NOMO-1 (cell line): Measurements from ENCODE around the gene EFCAB7.

Experiments
- DNase-seq, 2 experiments: peaks; one replicate each; lab custom pipeline; 2025; ENCODE audit not compliant: unreplicated experiment in 2 of 2; lab: John Stamatoyannopoulos, UW

The EFCAB7 gene, protein sequence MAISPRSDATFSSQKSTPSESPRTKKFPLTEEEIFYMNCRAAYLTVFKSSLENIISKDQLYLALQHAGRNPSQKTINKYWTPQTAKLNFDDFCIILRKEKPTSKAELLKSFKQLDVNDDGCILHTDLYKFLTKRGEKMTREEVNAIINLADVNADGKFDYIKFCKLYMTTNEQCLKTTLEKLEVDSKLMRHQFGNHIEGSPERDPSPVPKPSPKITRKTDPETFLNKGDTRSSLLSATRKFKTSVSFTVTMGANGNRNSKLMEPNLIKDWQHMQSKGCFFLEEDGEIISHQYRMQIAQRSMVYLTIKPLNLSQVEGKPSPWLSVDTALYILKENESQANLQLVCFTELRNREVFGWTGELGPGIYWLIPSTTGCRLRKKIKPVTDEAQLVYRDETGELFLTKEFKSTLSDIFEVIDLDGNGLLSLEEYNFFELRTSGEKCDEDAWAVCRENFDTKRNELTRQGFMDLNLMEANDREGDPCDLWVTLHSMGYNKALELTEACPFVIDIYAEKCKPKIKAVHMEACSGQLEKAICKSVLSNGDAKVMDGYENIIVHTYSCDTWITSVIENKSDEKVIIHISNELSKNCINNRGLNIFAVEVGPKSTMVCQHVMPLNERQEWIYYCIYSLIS

DNA sequence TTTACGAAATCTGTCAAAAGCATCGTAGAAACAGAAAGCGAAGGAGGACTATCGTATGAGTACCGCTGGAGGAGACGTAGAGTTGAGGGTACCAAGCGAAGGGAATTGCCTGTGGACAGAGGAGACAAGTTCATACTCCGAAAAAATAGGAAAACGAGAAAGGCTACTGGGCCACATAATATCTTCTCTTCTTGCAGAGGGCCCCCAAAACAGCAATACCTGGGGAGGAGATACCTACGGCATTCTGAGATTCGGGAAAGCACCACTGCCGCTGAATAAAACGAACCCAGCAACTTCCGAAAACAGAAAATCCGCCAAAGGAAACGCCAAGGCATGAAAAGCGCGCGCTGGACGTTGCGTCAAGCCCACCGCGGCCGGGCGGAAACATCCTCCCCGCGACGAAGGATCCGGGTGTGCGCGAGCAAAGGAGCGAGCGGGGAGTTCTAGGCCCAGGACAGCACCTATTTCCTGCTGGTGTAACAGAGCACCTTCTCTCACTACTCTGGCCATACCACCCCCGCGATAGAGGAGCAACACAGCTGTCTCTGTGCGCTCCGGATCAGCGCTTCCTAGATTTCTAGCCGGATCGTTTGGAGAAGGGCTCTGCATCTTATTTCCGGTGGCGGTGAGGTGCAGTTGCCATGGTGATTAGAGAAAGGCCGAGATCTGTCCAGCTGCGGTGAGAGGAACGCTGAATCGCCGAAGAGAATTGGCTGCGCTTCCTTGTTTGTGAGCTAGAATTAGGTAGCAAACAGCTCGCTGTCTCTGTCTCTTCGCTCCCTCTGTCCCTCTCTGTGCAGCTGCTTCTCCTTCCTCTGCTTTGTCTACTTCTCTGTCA lies at the start of gene EFCAB7, which contains the start of gene ITGB3BP:
EFCAB7 (plus strand) TSS at position 635 of the 838 bp plus-strand sequence. CDS start 2,048 bp downstream, outside the sequence.
ITGB3BP (minus strand) TSS at position 335 of the 838 bp plus-strand sequence; CDS start at position 243, 92 bp downstream.
- peak; percentile 92 for DNase-seq

DNA sequence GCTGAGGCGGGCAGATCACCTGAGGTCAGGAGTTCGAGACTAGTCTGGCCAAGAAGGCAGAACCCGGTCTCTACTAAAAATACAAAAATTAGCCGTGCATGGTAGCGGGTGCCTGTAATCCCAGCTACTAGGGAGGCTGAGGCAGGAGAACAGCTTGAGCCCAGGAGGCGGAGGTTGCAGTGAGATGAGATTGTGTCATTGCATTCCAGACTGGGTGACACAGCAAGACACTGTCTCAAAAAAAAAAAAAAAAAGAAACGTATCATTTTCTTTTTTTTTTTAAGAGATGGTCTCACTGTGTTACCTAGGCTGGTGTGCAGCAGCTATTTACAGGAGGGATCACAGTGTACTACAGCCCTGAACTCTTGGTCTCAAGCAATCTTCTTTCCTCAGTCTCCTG lies 47.6 kb upstream of the EFCAB7 start:
- DNase-seq: no peak

- DNase-seq: no peak
These were observed 43.3 kb upstream of the EFCAB7 start for GRCh38 chr1:63480057-63480456.

DNA sequence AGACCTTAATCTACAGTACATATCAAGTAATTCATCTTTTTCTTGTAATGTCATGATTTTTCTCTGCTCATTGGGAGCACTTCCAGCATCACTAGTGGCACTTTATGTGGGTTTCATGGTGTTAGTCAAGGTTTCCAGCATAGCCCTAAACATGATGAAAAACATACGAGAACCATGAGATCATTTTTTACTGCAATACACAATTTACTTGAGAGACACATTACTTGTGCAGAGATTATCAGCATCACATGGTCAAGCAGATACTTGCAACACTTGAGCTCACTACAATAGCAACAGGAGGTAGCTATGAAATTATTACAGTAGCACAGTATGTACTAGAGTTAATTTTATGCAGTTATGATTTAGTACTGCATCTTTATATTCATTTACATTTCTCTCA lies 36.7 kb upstream of the EFCAB7 start:
- no peak for DNase-seq

GRCh38 chr1:63487336-63488065 lies 35.8 kb upstream of the EFCAB7 start:
- no peak for DNase-seq

DNA sequence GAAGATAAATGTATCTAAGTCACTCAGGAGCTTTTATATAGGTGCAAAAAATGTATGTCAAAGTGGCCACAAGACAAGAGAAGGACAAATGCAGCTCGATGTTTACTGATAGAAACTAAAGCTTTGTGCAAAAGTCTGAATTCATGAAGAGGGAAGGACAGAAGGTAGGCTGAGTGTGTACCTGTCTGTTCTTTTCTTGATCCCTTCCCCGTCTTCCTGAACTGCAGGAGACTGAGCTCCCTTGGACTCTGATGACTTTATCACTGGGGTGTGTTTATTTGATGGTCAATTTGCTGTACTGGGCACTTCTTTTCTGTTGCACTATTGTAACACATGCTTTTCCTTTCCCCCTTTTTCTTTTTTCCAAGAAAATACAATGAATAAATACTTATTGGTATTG lies 25.7 kb upstream of the EFCAB7 start:
- no peak for DNase-seq

GRCh38 chr1:63498106-63498505 lies 25.2 kb upstream of the EFCAB7 start:
- DNase-seq: no peak

DNA sequence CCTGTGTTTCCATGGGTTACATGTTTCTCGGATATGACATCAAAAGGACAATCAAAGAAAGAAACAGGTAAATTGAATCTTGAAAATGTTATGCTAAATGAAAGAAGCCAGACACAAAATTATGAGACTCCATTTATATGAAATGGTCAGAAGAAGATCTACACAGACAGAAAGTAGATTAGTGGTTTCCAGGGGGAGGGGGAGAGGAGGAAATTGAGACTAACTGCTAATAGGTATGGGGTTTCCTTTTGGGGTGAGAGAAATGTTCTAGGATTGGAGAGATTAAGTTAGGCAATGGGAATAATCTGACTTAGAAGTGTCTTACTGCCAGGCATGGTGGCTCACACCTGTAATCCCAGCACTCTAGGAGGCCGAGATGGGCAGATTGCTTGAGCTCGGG lies 22.1 kb upstream of the EFCAB7 start:
- DNase-seq: no peak

GRCh38 chr1:63506782-63507181 lies 16.5 kb upstream of the EFCAB7 start:
- no peak for DNase-seq

- no peak for DNase-seq
These were observed 13.6 kb upstream of the EFCAB7 start for GRCh38 chr1:63509718-63510117.

DNA sequence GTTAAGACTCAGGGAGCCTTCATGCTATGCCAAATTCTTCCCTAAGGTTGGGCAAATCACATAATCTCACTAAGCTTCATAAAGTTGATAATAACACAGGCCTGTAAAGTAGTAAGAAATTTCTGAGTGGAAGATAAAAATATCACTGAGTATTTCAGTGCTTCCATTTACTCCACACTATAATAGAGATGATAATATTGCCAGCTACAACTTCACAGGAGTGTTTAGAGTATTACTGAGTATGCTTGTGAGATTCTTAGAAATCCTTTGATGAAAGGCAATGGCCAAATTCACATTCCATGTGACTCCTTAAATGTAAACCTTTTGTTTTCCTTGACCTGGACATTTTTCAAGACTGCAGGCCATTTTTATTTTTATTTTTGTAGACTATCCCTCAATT lies 10.7 kb upstream of the EFCAB7 start:
- DNase-seq: no peak

DNA sequence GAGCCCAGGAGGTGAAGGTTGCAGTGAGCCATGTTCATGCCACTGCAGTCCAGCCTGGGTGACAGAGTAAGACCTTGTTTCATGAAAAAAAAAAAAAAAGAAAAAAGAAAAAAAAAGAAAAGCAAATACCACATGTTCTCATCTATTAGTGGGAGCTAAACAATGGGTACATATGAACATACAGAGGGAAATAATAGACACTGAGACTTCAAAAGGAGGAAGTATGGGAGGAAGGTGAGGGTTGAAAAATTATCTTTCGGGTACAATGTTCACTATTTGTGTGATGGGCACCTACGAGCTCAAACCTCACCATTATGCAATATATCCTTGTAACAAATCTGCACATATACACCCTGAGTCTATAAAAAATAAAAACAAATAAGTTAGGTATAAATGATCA lies 6.7 kb upstream of the EFCAB7 start:
- DNase-seq: no peak

DNA sequence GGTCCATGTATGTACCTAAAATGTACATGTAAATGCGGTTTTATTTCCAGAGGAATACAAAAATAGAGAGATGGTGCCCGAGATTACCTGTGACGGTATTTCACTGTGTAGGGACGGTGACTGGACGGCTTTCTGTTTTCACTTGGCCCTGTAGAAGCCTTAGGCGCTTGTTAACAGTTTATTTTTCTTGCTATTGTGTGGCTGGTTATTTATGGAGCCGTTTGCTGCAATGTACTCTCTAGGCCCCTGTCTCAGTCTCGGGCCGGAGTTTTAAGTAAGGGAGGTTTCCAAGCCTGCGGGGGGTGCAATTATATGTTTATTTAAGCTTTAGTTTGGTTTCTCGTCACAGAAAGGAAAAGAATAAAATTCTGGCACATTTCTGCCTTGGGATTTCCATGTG lies 413 bp downstream of the EFCAB7 start:
- DNase-seq: no peak

DNA sequence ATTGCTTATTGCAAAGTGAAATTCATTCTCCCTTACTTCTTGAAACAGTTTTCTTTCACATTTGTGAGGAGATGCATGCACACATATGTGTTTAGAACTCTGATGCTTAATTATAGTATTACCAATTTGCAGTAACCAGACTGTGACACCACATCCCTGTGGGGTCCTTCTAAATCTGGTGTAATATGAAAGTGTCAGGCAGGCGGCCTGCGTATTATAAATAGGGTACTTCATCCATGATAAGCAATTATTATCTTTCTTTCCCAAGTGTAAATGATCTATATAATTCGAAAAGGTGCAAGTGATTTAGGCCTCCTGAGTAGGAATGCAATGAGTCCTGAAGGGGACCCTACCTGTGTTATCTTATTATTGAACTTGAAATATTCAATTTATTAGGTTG lies 876 bp downstream of the EFCAB7 start:
- DNase-seq: no peak

DNA sequence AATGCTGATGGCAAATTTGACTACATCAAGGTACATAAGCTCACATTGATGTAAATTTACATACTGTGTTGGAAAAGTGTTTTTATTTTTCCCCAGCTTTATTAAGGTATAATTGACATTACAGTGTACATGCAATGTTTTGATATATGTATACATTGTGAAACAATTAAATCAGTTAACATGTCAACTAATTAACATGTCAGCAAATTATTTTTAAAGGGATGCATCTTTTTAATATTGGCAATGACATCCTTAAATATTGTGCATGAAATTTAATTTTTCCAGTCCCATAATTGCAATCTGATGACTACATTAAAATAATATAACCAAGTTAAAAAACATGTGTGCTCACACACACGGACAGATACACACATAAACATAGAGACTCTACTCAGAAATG lies 9.4 kb downstream of the EFCAB7 start:
- no peak for DNase-seq

DNA sequence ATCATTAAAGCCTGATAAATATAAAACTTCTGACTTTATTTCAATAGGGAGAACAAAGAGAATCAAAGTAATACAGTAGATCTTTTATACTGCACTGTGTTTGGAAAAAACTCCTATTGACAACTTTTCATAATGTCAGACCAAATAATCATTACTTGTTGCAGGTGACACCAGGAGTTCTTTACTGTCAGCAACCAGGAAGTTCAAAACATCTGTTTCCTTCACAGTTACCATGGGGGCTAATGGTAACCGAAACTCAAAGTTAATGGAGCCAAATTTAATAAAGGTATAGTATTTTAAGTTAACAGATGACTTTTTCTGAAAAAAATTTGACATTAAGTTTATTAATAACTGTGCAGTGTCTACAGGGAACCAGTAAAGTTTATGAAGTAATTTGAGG lies 10.6 kb downstream of the EFCAB7 start:
- DNase-seq: no peak

DNA sequence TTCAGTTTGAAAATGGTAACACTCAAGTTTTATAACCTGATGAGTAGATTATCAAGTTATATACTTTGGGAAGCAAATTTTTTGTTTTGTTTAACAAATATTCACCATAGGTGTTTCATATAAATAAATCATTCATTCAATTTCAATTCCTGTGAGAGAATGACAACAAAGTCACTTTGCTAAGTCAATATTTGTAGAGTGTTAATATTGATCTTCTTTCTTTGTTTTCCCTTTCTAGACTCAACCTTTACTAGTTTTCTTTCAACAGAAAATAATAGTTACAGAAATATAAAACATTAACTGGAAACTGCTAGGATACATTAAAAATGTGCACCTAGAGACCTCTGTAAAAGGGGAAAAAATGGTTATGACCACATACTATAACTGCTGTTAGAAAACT lies 11.1 kb downstream of the EFCAB7 start:
- no peak for DNase-seq

GRCh38 chr1:63537006-63537405 lies 13.7 kb downstream of the EFCAB7 start:
- DNase-seq: no peak

DNA sequence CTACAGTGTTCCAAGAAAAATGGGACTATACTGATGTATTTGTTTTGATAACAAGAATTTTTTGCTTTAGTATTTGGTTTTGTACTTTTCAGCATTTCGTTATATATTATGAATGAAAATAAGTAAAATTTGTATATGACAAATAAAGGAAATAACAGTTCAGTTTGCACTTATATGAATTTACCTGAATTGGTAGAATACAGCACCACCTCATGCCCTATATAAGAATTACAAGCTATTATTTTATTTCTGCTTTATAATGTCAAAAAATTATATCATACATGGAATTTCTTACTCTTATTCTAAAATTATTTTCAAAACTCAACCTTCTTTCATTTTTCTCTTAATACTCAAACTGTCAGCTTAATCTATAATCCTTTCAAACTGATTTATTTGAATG lies 14.6 kb downstream of the EFCAB7 start:
- DNase-seq: no peak

DNA sequence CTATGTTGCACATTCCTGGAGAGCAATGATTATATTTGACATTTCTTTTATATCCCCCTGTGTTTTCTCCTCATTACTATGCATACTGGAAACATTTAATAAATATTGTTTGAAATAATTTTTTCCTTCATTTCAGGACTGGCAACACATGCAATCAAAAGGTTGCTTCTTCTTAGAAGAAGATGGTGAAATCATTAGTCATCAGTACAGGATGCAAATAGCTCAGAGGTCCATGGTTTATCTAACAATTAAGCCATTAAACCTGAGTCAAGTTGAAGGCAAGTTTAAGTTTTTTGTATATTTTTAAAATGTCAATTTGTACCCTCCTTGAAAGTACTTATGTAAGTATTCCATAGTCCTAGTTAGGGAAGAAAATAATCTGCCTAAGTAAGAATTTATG lies 22.5 kb downstream of the EFCAB7 start:
- no peak for DNase-seq
